Measurements from ENCODE around the gene PCGF3.

The PCGF3 gene

GRCh38 chr4:770022-770421 is 64.4 kb downstream of the PCGF3 start:
- peaks cover under 1% of the 10 kb centered on the region for H3K4me1 ChIP-seq (ENCODE audit: insufficient read depth, low read length, poor library complexity, severe bottlenecking)
- TF ChIP-seq EZH2phosphoT487 (IDR thresholded peaks at IDR 0.05; ENCODE audit: borderline replicate concordance): no peak
- TF ChIP-seq CTCF (conservative IDR thresholded peaks at IDR 0.05; ENCODE audit: low read length): no peak
- H3K36me3 ChIP-seq (ENCODE audit: insufficient read depth, low read length): peaks cover 55% of the 10 kb centered on the region; the same call in 1 of the 2 replicates
- H3K9ac ChIP-seq (ENCODE audit: low read depth, low read length, poor library complexity, severe bottlenecking): no peak overlapping the region
- H3K9me2 ChIP-seq (replicated peaks; ENCODE audit: low read depth, low read length): no peaks in the 10 kb centered on the region
- H4K20me1 ChIP-seq (ENCODE audit: insufficient read depth, low read length, poor library complexity, severe bottlenecking): peaks cover 64% of the 10 kb centered on the region
- H3K4me2 ChIP-seq (ENCODE audit: low read depth, low read length, poor library complexity, severe bottlenecking): no peak overlapping the region
- H3K9me3 ChIP-seq (ENCODE audit: insufficient read depth, low read depth, low read length): no peaks in the 10 kb centered on the region
- H3K79me2 ChIP-seq (ENCODE audit: insufficient read depth, low read length): peaks cover 47% of the 10 kb centered on the region
- H3K4me3 ChIP-seq (ENCODE audit: low read length, poor library complexity, severe bottlenecking): no peak overlapping the region
- H3F3A ChIP-seq (ENCODE audit: low read depth): no peaks in the 10 kb centered on the region
- no peak overlapping the region for H2AFZ ChIP-seq (ENCODE audit: low read length)
- no peaks in the 10 kb centered on the region for H3K27me3 ChIP-seq (ENCODE audit: insufficient read depth, low read length, poor library complexity, severe bottlenecking)

- H3K4me1 ChIP-seq (ENCODE audit: insufficient read depth, low read length, poor library complexity, severe bottlenecking): peaks cover 6% of the 10 kb centered on the region
- no peaks in the 10 kb centered on the region for H3F3A ChIP-seq (ENCODE audit: low read depth)
- no peaks in the 10 kb centered on the region for H3K9me3 ChIP-seq (ENCODE audit: insufficient read depth, low read depth, low read length)
- H3K9ac ChIP-seq (ENCODE audit: low read depth, low read length, poor library complexity, severe bottlenecking): no peak overlapping the region
- no peak overlapping the region for H3K4me3 ChIP-seq (ENCODE audit: low read length, poor library complexity, severe bottlenecking)
- H2AFZ ChIP-seq (ENCODE audit: low read length): no peak overlapping the region
- peaks cover 61% of the 10 kb centered on the region for H3K79me2 ChIP-seq (ENCODE audit: insufficient read depth, low read length)
- no peak overlapping the region for H3K4me2 ChIP-seq (ENCODE audit: low read depth, low read length, poor library complexity, severe bottlenecking)
- H3K9me2 ChIP-seq (replicated peaks; ENCODE audit: low read depth, low read length): no peaks in the 10 kb centered on the region
- H3K36me3 ChIP-seq (ENCODE audit: insufficient read depth, low read length): peaks cover 46% of the 10 kb centered on the region; the same call in 1 of the 2 replicates
- H4K20me1 ChIP-seq (ENCODE audit: insufficient read depth, low read length, poor library complexity, severe bottlenecking): peaks cover 74% of the 10 kb centered on the region
- no peak for TF ChIP-seq EZH2phosphoT487 (IDR thresholded peaks at IDR 0.05; ENCODE audit: borderline replicate concordance)
- no peak for TF ChIP-seq CTCF (conservative IDR thresholded peaks at IDR 0.05; ENCODE audit: low read length)
- no peaks in the 10 kb centered on the region for H3K27me3 ChIP-seq (ENCODE audit: insufficient read depth, low read length, poor library complexity, severe bottlenecking)
Measured at GRCh38 chr4:771464-771863, 65.8 kb downstream of the PCGF3 start.

GRCh38 chr4:772118-772517 is 66.5 kb downstream of the PCGF3 start:
- no peak overlapping the region for H3K4me2 ChIP-seq (ENCODE audit: low read depth, low read length, poor library complexity, severe bottlenecking)
- H3K36me3 ChIP-seq (ENCODE audit: insufficient read depth, low read length): peaks cover 39% of the 10 kb centered on the region; the same call in 1 of the 2 replicates
- no peaks in the 10 kb centered on the region for H3K9me3 ChIP-seq (ENCODE audit: insufficient read depth, low read depth, low read length)
- no peak for TF ChIP-seq CTCF (conservative IDR thresholded peaks at IDR 0.05; ENCODE audit: low read length)
- TF ChIP-seq EZH2phosphoT487 (IDR thresholded peaks at IDR 0.05; ENCODE audit: borderline replicate concordance): no peak
- no peak overlapping the region for H3K9ac ChIP-seq (ENCODE audit: low read depth, low read length, poor library complexity, severe bottlenecking)
- no peaks in the 10 kb centered on the region for H3F3A ChIP-seq (ENCODE audit: low read depth)
- H2AFZ ChIP-seq (ENCODE audit: low read length): no peak overlapping the region
- no peaks in the 10 kb centered on the region for H3K9me2 ChIP-seq (replicated peaks; ENCODE audit: low read depth, low read length)
- peaks cover 6% of the 10 kb centered on the region for H3K4me1 ChIP-seq (ENCODE audit: insufficient read depth, low read length, poor library complexity, severe bottlenecking)
- peaks cover 70% of the 10 kb centered on the region for H4K20me1 ChIP-seq (ENCODE audit: insufficient read depth, low read length, poor library complexity, severe bottlenecking)
- no peaks in the 10 kb centered on the region for H3K27me3 ChIP-seq (ENCODE audit: insufficient read depth, low read length, poor library complexity, severe bottlenecking)
- no peak overlapping the region for H3K4me3 ChIP-seq (ENCODE audit: low read length, poor library complexity, severe bottlenecking)
- peaks cover 66% of the 10 kb centered on the region for H3K79me2 ChIP-seq (ENCODE audit: insufficient read depth, low read length)

All from Loucy (cell line).